GM12892 (cell line): ENCODE results near the gene TAS2R60.

Experiments
- POLR2A ChIP-seq: IDR thresholded peaks from 2 replicates; pipeline ENCODE4 v1.6.1; 2011; ENCODE audit warnings: low read depth, low read length, control low read depth
- POLR2AphosphoS5 ChIP-seq: IDR thresholded peaks from 2 replicates; pipeline ENCODE4 v1.6.1; 2011; ENCODE audit warnings: low read depth, low read length, control low read depth
- TAF1 ChIP-seq: IDR thresholded peaks from 2 replicates; pipeline ENCODE4 v1.6.1; 2011; ENCODE audit warnings: low read depth, mild to moderate bottlenecking, control low read depth, low read length, borderline replicate concordance

GRCh38 chr7:143447466-143447865 lies 4.2 kb downstream of the TAS2R60 start:
- TF ChIP-seq POLR2A, result no peak
- TF ChIP-seq POLR2AphosphoS5, result no peak
- TF ChIP-seq TAF1, result no peak
